Gastrocnemius medialis (tissue), 4 donors: ENCODE measurements around the gene PTCD1. TPM values are rescaled to one million over a fixed set of nuclear protein-coding genes. Genes with fewer than 3 reads are reported as not detected.

Experiments
- ATAC-seq, 2 donors: fragments of 150-250 bp; one replicate each; pipeline ENCODE4 v1.9.1; 2016
- DNase-seq, 2 donors: peaks; one replicate each; pipeline ENCODE4 v3.0.0-alpha.2; 2019
- H3K27ac ChIP-seq, 4 donors: fragments of 200-600 bp; sonication (generic); 1 replicate in 1 of 4; 2 replicates in 3 of 4; pipeline ENCODE4 v1.5.1; 2016 to 2018; ENCODE audit warnings: mild to moderate bottlenecking in 2 of 4, moderate library complexity in 1 of 4
- H3K27me3 ChIP-seq, 3 donors: fragments of 200-600 bp; sonication (generic) in 2 of 3; 1 replicate in 1 of 3; 2 replicates in 2 of 3; pipeline versions ENCODE4 v1.5.1 to v1.6.0; 2016 to 2019; ENCODE audit warnings: mild to moderate bottlenecking in 1 of 3, moderate library complexity in 1 of 3
- H3K36me3 ChIP-seq, 2 donors: fragments of 200-600 bp; sonication (generic) in 1 of 2; one replicate each; pipeline ENCODE4 v1.5.1; 2017 to 2018
- H3K4me1 ChIP-seq, 2 donors: fragments of 200-600 bp; sonication (generic) in 1 of 2; one replicate each; pipeline ENCODE4 v1.5.1; 2016 to 2017; ENCODE audit warnings: mild to moderate bottlenecking in 2 of 2
- H3K4me3 ChIP-seq, 4 donors: fragments of 200-600 bp; sonication (generic) in 3 of 4; 1 replicate in 1 of 4; 2 replicates in 3 of 4; pipeline ENCODE4 v1.5.1; 2016 to 2019; ENCODE audit warnings: mild to moderate bottlenecking in 2 of 4
- H3K9me3 ChIP-seq, 3 donors: fragments of 200-600 bp; sonication (generic) in 2 of 3; 1 replicate in 1 of 3; 2 replicates in 2 of 3; pipeline ENCODE4 v1.5.1; 2016 to 2019
- POLR2A ChIP-seq, 2 donors: fragments of 450-650 bp; IDR thresholded peaks; one replicate each; pipeline ENCODE4 v1.6.1; 2017; ENCODE audit warnings: antibody characterized with exemption in 2 of 2, mild to moderate bottlenecking in 2 of 2, moderate library complexity in 2 of 2
- in situ Hi-C, 4 donors: fragments of 200-750 bp; cut with MboI; loops; one replicate each; pipeline versions ENCODE4 v1.15.0 to v1.8.0; 2017; ENCODE audit warnings: low sequenced_read_pairs in 4 of 4
- intact Hi-C: fragments of 100-400 bp; cut with DNase I; formaldehyde crosslinking; loops from one replicate; pipeline ENCODE4 v1.15.1; 2023; ENCODE audit warnings: low total_unique reads
- total RNA-seq, 4 donors: library from RNA; depleted of rRNA; stranded (reverse); fragments of >200 nt; gene quantifications; one replicate each; pipeline versions ENCODE4 v1.1.0 to v1.2.3, GENCODE V29; 2016
- TF ChIP-seq, protein P1 (sequence below), 5 experiments: fragments of 450-650 bp in 3 of 5; fragments of 200-600 bp in 2 of 5; sonication (generic) in 2 of 5; IDR thresholded peaks in 4 of 5; conservative IDR thresholded peaks in 1 of 5; 1 replicate in 4 of 5; 2 replicates in 1 of 5; pipeline ENCODE4 v1.5.1; 2016 to 2019; ENCODE audit warnings: antibody characterized with exemption in 5 of 5, mild to moderate bottlenecking in 3 of 5, moderate library complexity in 3 of 5

The PTCD1 gene
- total RNA-seq, 4 donors from 2014 or later, result 7.8 to 14.1 (median 10.9) TPM

DNA sequence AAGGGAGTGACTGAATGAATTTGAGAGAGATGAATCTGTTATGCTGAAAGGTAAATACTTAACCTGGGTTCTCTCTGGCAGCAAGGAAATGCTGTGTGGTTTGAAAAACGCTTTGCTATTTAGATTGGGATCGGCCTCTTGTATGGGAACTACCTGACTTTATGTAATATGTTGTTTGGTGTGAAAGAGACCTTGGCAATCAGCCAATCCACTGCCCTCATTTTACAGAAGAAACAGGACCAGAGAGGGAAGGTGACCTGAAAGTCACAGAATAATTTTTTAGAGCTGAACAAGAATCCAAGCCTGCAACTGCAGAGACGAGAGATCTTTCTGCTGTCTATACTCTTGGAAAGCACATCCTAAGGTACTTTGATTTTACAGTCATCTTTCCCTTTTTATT lies 28.8 kb downstream of the PTCD1 start:
- H3K9me3 ChIP-seq, result no peaks in the 10 kb centered on the region
- H3K4me1 ChIP-seq, result peaks cover 33 to 38% of the 10 kb centered on the region in 2 donors
- intact Hi-C loops (loop anchor here (5.0 kb wide), 1 partner anchor 83 kb away; the partner anchor contains the start of gene ARPC1A), in situ Hi-C loops (loop anchor here in 1 of 4 donors (10.0 kb wide), 1 partner anchor 45 kb away; no protein-coding TSS in a partner anchor)
- H3K4me3 ChIP-seq, result peak overlapping the region; percentile 96 to 100 (median 99)
- H3K27ac ChIP-seq, result peak overlapping the region; percentile 93 to 99 (median 96)
- ATAC-seq, result no peak
- TF ChIP-seq POLR2A (IDR thresholded peaks at IDR 0.05), result no peak
- TF ChIP-seq, protein P1, sequence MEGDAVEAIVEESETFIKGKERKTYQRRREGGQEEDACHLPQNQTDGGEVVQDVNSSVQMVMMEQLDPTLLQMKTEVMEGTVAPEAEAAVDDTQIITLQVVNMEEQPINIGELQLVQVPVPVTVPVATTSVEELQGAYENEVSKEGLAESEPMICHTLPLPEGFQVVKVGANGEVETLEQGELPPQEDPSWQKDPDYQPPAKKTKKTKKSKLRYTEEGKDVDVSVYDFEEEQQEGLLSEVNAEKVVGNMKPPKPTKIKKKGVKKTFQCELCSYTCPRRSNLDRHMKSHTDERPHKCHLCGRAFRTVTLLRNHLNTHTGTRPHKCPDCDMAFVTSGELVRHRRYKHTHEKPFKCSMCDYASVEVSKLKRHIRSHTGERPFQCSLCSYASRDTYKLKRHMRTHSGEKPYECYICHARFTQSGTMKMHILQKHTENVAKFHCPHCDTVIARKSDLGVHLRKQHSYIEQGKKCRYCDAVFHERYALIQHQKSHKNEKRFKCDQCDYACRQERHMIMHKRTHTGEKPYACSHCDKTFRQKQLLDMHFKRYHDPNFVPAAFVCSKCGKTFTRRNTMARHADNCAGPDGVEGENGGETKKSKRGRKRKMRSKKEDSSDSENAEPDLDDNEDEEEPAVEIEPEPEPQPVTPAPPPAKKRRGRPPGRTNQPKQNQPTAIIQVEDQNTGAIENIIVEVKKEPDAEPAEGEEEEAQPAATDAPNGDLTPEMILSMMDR (IDR thresholded peaks at IDR 0.05 in 4 of 5, conservative IDR thresholded peaks at IDR 0.05 in 1 of 5), result no peak
- peaks cover 0 to 43% of the 10 kb centered on the region in 2 donors for H3K36me3 ChIP-seq
- no peak for DNase-seq
- H3K27me3 ChIP-seq, result no peaks in the 10 kb centered on the region

DNA sequence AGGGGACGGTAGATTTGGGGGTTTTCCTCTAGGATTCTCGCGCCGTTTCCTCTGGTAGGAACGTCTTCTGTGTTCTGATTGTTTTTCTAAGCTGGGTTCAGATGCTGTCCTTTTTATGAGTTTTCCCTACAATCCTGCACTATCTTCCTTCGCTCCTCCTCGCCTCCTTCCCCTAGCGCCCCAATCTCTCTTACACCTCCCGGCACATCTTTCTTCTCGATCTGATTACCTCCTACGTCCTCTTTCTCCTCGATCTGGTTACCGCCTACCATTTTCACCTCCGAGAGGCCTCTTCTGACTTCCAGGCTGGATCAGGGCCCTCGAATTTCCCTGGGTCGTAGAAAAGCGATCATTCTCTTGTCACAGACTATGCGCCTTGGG lies 29.4 kb downstream of the PTCD1 start:
- Histone ChIP-seq H3K9me3 (no peaks in the 10 kb centered on the region), H3K27ac (peak overlapping the region; percentile 93 to 99 (median 96)), H3K4me3 (peak overlapping the region; percentile 96 to 100 (median 99)), H3K27me3 (no peaks in the 10 kb centered on the region), H3K4me1 (peaks cover 39 to 40% of the 10 kb centered on the region in 2 donors), H3K36me3 (peaks cover 0 to 44% of the 10 kb centered on the region in 2 donors)
- DNase-seq (no peak), ATAC-seq (no peak)
- intact Hi-C loops, result loop anchor here (5.0 kb wide), 1 partner anchor 82 kb away; the partner anchor contains the start of gene ARPC1A
- TF ChIP-seq, protein P1 (IDR thresholded peaks at IDR 0.05 in 4 of 5, conservative IDR thresholded peaks at IDR 0.05 in 1 of 5), result no peak
- TF ChIP-seq POLR2A (IDR thresholded peaks at IDR 0.05), result no peak
- in situ Hi-C loops, result no loop called here

DNA sequence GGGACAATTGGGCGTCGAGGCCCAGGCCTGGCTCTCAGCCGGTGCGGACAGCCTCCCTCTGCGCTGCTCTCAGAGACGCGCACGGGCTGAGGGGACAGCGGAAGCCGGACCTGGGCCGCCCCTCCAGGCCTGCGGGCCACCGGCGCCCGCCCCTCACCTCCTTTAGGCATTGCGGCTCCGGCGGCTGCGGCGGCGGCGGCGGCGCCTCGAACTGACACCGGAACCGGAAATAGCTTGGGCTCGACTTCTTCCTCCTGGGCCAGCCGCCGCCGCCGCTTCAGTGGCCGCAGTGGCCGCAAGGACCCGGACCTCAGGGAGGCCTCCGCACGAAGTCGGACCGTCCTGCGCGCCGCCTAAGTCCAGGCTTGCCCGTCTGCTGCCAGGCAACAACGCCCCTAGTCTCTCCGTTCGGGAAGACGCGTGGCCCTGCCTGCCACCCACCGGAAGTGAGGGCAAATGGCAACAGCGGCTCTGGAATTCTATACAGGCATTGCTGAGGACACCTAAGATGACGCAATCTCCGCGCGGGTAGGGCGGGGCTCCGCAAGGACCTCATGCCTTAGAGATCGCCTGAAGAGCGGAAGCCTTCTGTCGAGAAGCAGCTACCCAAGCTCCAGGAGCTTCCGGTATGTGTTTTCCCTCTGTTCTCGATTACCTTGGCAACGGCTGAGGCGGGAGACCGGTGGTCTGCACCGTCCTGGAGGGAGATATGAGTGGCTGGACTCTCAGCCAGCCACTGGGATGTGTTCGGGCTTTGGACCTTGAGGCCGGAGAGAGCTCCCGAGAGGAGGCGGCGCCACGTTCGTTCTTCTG lies 30.0 kb downstream of the PTCD1 start, which contains the start of the genes BUD31 and PDAP1:
Gene BUD31 (plus strand): TSS at position 591 of the 813 bp plus-strand sequence. CDS start 2,124 bp downstream, outside the sequence.
Gene PDAP1 (minus strand): TSS at position 219 of the 813 bp plus-strand sequence. CDS start 49 bp downstream, at position 170.
- Histone ChIP-seq H3K27ac (peak within 1 kb of the TSS; percentile 93 to 99 (median 96)), H3K27me3 (no peaks in the 10 kb centered on the region), H3K36me3 (peaks cover 0 to 47% of the 10 kb centered on the region in 2 donors), H3K4me1 (peaks cover 40 to 43% of the 10 kb centered on the region in 2 donors), H3K9me3 (no peaks in the 10 kb centered on the region), H3K4me3 (peak within 1 kb of the TSS; percentile 96 to 100 (median 99))
- DNase-seq (peak; percentile 88 to 93), ATAC-seq (peak; percentile 92 to 93)
- intact Hi-C loops, result loop anchor here (1.0 to 5.0 kb wide), 5 partner anchors 15 to 96 kb away; partner anchors contain the start of genes ARPC1A, CPSF4, PTCD1 and ZKSCAN5
- in situ Hi-C loops, result no loop called here
- TF ChIP-seq, protein P1 (IDR thresholded peaks at IDR 0.05 in 4 of 5, conservative IDR thresholded peaks at IDR 0.05 in 1 of 5), result peak in 4 of 5 experiments; percentile 3 to 34 (median 22)
- TF ChIP-seq POLR2A (IDR thresholded peaks at IDR 0.05), result peak; percentile 84 to 95

DNA sequence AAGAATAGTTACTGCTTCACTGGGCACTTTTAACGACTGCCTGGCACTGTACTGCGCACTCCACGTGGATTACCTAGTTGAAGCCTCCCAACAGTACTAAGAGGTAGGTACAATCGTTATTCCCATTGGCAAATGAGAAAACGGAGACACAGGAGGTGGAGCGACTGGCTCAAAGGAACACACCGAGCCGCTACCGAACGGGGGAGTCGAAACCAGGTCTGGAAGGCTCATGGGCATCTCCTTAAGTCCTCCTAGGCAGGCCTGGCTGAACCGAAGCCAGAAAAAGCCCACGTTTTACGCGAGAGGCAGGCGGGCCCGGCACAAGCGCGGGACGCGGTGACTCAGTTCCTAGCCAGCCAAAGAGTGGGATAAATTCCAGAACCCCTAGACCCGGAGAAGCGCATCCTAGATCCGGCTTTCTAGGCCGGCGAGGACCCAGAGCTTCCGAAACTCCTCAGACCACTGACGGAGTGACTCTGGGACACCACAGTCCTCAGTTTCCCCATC lies 30.7 kb downstream of the PTCD1 start:
- Histone ChIP-seq H3K9me3 (no peaks in the 10 kb centered on the region), H3K4me1 (peaks cover 40 to 43% of the 10 kb centered on the region in 2 donors), H3K27ac (peak overlapping the region; percentile 93 to 99 (median 96)), H3K27me3 (no peaks in the 10 kb centered on the region), H3K4me3 (peak overlapping the region; percentile 96 to 100 (median 99)), H3K36me3 (peaks cover 0 to 47% of the 10 kb centered on the region in 2 donors)
- peak; percentile 55 to 60 for ATAC-seq
- DNase-seq, result peak; percentile 15 to 74
- intact Hi-C loops, result loop anchor here (1.0 to 5.0 kb wide), 5 partner anchors 15 to 96 kb away; partner anchors contain the start of genes ARPC1A, CPSF4, PTCD1 and ZKSCAN5
- TF ChIP-seq, protein P1 (IDR thresholded peaks at IDR 0.05 in 4 of 5, conservative IDR thresholded peaks at IDR 0.05 in 1 of 5), result no peak
- TF ChIP-seq POLR2A (IDR thresholded peaks at IDR 0.05), result no peak
- in situ Hi-C loops, result no loop called here
